ENCODE results near the gene STC2.

The STC2 gene

DNA sequence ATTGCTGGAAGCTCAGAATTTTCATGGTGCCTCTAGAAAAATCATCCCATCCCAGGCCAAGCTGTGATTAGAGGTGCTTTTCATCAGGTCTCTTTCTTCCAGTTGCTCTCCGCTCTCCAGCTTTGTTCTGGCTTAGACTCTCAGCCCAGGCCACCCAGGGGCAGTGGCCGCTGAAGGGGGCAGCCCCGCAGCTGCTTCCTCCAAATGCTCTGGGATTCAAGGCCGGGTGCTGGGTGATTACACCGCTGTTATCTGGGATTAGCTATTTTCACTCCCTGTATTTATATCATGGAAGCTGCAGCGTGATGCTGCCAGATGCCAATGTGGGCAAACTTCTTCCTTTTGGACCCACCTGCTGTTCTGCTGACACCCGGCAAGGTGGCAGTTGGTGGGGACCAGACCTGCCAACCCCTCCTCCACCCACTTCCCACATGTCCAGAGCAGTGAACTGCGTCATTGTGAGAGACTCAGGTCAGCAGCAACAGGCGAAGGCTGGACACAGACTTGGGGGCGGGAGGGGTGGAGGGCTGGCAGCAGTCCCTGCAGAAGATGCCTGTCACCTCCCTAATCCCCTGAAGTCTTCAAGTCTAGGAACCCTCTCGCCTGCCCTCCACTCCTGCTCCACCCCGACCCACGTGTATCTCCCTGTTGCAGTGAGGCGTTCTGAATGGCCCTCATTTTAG lies 59.3 kb downstream of the STC2 start:
- DNase-seq (ENCODE audit: low read depth in 4 of 4, low spot score in 1 of 4): no peak

GRCh38 chr5:173265433-173265832 lies 62.8 kb downstream of the STC2 start:
- DNase-seq (ENCODE audit: low read depth in 4 of 4, low spot score in 1 of 4): no peak

Data from stimulated activated CD4-positive, alpha-beta T cell treated with anti-CD3 and anti-CD28 coated beads, Interleukin-1b, Interleukin-23, amount 100 ng/mL, for 24 hours (primary cell).